WTC11 (cell line): ENCODE results near the gene DCTN2. TPM values are rescaled to one million over a fixed set of nuclear protein-coding genes. Genes with fewer than 3 reads are reported as not detected.

Source experiments
- ATAC-seq: fragments of 200-7000 bp; cut with Tn5 transposase; 2 replicates; pipeline ENCODE4 v1.10.0; 2021; ENCODE audit warnings: mild to moderate bottlenecking, moderate library complexity
- CTCF ChIA-PET: fragments of 300-600 bp; sonication (Branson Sonifier 250); formaldehyde crosslinking; loops from one replicate; lab custom pipeline; 2021; ENCODE audit warnings: antibody characterized with exemption; lab: Charles Lee
- POLR2A ChIA-PET: fragments of 350-600 bp; sonication (Branson Sonifier 250); formaldehyde crosslinking; loops from one replicate; lab custom pipeline; 2021; ENCODE audit warnings: antibody characterized with exemption; lab: Charles Lee
- DNase-seq: peaks from one replicate; pipeline ENCODE4 v3.0.0; 2021; ENCODE audit warnings: low spot score
- H3K27ac Mint-ChIP-seq: 2 replicates; pipeline ENCODE4 v1.8.0; 2021; ENCODE audit warnings: mixed read lengths
- H3K27me3 Mint-ChIP-seq: 2 replicates; pipeline ENCODE4 v1.8.0; 2021; ENCODE audit warnings: low read depth, mild to moderate bottlenecking, moderate library complexity, mixed read lengths
- H3K36me3 Mint-ChIP-seq: 2 replicates; pipeline ENCODE4 v1.8.0; 2021; ENCODE audit warnings: mixed read lengths
- H3K4me1 Mint-ChIP-seq: 2 replicates; pipeline ENCODE4 v1.8.0; 2022; ENCODE audit warnings: mixed read lengths
- H3K4me3 Mint-ChIP-seq: 2 replicates; pipeline ENCODE4 v1.8.0; 2021; ENCODE audit warnings: mild to moderate bottlenecking, moderate library complexity, mixed read lengths
- H3K9me3 Mint-ChIP-seq: 2 replicates; pipeline ENCODE4 v1.8.0; 2021; ENCODE audit warnings: mixed read lengths
- GABPB1 ChIP-seq: sonication (generic); formaldehyde crosslinking; IDR thresholded peaks from 2 replicates; pipeline ENCODE4 v1.8.1; 2023; ENCODE audit warnings: mild to moderate bottlenecking, missing genetic modification reagents
- SP1 ChIP-seq: sonication (generic); formaldehyde crosslinking; conservative IDR thresholded peaks from 2 replicates; pipeline ENCODE4 v1.8.1; 2022; ENCODE audit warnings: missing genetic modification reagents
- TP53 ChIP-seq: sonication (generic); formaldehyde crosslinking; IDR thresholded peaks from 2 replicates; pipeline ENCODE4 v1.8.1; 2023; ENCODE audit warnings: mild to moderate bottlenecking, missing genetic modification reagents
- ZNF121 ChIP-seq: sonication (generic); formaldehyde crosslinking; IDR thresholded peaks from 2 replicates; pipeline ENCODE4 v1.8.0; 2023; ENCODE audit warnings: missing genetic modification reagents
- ZNF396 ChIP-seq: fragments of 250-450 bp; sonication (Bioruptor Pico); IDR thresholded peaks from 2 replicates; pipeline ENCODE4 v1.8.0; 2021; ENCODE audit warnings: mild to moderate bottlenecking, moderate library complexity, borderline replicate concordance
- ZNF671 ChIP-seq: fragments of 250-450 bp; sonication (Bioruptor Pico); IDR thresholded peaks from 2 replicates; pipeline ENCODE4 v1.8.0; 2021; ENCODE audit warnings: mild to moderate bottlenecking
- total RNA-seq: library from RNA; stranded (reverse); gene quantifications from 3 replicates; pipeline ENCODE4 v1.2.3, GENCODE V29; 2021
- TF ChIP-seq, protein P1 (sequence below): sonication (generic); formaldehyde crosslinking; IDR thresholded peaks from 2 replicates; pipeline ENCODE4 v1.8.1; 2022; ENCODE audit warnings: low read depth, mild to moderate bottlenecking, moderate library complexity, missing genetic modification reagents, borderline replicate concordance
- TF ChIP-seq, protein P2 (sequence below): sonication (generic); formaldehyde crosslinking; IDR thresholded peaks from 2 replicates; pipeline ENCODE4 v1.8.0; 2022; ENCODE audit warnings: missing genetic modification reagents
- TF ChIP-seq, protein P3 (sequence below): sonication (generic); formaldehyde crosslinking; IDR thresholded peaks from 2 replicates; pipeline ENCODE4 v1.8.1; 2023; ENCODE audit warnings: mild to moderate bottlenecking, missing genetic modification reagents, moderate library complexity
- TF ChIP-seq, protein P4 (sequence below): sonication (generic); formaldehyde crosslinking; IDR thresholded peaks from 2 replicates; pipeline ENCODE4 v1.8.1; 2023; ENCODE audit warnings: mild to moderate bottlenecking, missing genetic modification reagents
- TF ChIP-seq, protein P5 (sequence below): sonication (generic); formaldehyde crosslinking; IDR thresholded peaks from 2 replicates; pipeline ENCODE4 v1.8.1; 2022; ENCODE audit warnings: mild to moderate bottlenecking, missing genetic modification reagents, moderate library complexity, borderline replicate concordance
- TF ChIP-seq, protein P6 (sequence below): sonication (generic); formaldehyde crosslinking; IDR thresholded peaks from 2 replicates; pipeline ENCODE4 v1.8.1; 2022; ENCODE audit warnings: low read depth, missing genetic modification reagents, borderline replicate concordance
- TF ChIP-seq, protein P7 (sequence below): sonication (generic); formaldehyde crosslinking; IDR thresholded peaks from 2 replicates; pipeline ENCODE4 v1.8.0; 2022; ENCODE audit warnings: mild to moderate bottlenecking, missing genetic modification reagents

DCTN2 gene
- total RNA-seq, 1 experiment from 2014 or later = 93.5 TPM

DNA sequence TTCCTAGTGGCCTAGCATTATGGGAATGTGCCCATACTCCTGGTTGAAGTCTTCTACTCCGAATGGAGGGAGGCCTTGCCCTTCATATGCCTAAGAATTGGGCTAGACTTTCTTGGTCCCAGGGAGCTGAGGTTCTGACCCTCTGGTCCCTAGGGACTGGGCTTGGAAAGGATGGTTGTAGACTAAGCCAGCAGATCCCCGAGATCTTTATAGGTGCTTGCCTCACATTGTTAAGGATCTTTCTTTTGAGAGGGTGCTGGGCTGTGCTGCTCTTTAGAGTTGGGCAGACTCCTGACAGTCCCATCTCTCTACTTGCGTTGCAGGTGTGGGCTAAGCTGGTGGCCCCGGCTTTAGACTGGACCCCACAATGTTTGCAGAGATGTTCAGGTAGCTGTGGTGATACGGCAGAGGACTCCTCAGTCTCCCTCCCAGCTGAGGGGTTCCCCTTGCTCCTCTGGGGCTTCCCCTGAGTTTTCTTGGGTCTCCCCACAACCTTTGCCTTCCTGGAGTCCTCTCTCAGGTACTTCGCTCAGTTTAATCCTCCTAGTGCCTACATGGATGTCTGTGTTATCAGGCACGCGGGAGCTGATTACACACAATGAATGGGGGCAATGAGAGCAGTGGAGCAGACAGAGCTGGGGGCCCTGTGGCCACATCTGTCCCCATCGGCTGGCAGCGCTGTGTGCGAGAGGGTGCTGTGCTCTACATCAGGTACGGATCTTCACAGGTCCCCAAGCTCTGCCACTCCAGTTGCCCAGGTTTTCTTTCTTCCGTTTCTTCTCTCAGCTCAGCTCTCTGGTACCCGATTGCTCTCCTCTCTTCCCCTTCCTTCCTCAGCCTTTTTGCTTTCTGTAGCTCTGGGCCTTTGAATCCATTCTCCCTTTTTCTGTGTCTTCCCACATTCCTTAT lies 23.0 kb downstream of the DCTN2 start:
- H3K36me3 Mint-ChIP-seq = peaks cover 8% of the 10 kb centered on the region
- no peaks in the 10 kb centered on the region for H3K9me3 Mint-ChIP-seq
- no peak for DNase-seq
- peaks cover 3% of the 10 kb centered on the region; the same call in 1 of the 2 replicates for H3K27me3 Mint-ChIP-seq
- H3K4me1 Mint-ChIP-seq = peaks cover 35% of the 10 kb centered on the region
- H3K4me3 Mint-ChIP-seq = peak overlapping the region; percentile 90
- H3K27ac Mint-ChIP-seq = peak overlapping the region; percentile 93
- TF ChIP-seq, protein P1, sequence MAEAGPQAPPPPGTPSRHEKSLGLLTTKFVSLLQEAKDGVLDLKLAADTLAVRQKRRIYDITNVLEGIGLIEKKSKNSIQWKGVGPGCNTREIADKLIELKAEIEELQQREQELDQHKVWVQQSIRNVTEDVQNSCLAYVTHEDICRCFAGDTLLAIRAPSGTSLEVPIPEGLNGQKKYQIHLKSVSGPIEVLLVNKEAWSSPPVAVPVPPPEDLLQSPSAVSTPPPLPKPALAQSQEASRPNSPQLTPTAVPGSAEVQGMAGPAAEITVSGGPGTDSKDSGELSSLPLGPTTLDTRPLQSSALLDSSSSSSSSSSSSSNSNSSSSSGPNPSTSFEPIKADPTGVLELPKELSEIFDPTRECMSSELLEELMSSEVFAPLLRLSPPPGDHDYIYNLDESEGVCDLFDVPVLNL (CRISPR knock-in tag) = no peak
- TF ChIP-seq ZNF671 (CRISPR knock-in tag) = no peak
- CTCF ChIA-PET = interaction anchor here (0.7 to 2.3 kb wide), 6 partner anchors 23 to 281 kb away, joined by 3 to 8 read pairs (median 6); partner anchors contain the start of genes DCTN2 and GLI1
- POLR2A ChIA-PET = interaction anchor here (0.6 to 1.0 kb wide), 2 partner anchors 90 to 995 kb away, joined by 3 read pairs; no protein-coding TSS in a partner anchor
- ATAC-seq = no peak

DNA sequence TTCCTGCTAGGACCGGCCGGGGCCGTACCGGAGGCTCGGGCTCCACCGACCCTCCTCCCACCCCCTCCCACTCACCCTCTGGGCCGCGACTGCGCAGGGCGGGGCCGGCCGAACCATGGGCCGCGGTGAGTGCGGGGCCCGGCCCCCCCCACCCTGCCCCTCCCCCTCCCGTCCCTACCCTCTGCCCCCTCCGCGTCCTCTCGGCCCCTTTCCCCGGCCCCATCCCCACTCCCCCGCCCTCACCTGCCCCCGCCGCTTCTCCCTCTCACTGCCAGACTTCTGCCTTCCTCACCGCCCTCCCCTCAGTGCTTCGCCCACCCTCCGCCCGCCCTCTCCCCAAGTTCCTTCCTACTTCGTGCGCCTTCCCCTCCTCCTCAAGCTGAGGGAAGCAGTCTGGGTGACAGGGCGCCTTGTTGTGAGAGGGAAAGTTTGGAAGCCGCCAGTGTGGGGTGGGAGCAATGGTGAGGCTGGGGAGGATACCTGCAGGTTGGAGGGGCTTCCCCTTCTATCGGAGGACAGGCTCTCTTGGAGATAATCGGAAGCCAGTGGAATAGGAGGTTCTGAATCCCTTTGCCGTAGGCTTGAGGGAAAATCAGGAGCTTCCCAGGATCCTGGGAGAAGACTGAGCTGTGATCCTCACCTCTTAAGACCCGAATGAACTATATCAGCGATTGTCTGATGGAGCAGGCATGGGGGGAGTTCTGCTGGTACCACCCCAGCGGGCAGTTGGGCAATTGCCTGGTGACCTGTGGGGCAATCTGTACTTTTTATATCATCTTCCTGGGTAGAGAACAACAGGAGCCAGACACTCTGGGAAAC lies 23.9 kb downstream of the DCTN2 start:
- ChIA-PET CTCF (interaction anchor here (0.9 to 2.3 kb wide), 4 partner anchors 60 to 213 kb away, joined by 3 to 8 read pairs (median 4); partner anchors contain the start of gene GLI1), POLR2A (interaction anchor here (1.0 kb wide), 1 partner anchor 91 kb away, joined by 3 read pairs; no protein-coding TSS in a partner anchor)
- H3K27ac Mint-ChIP-seq = peak overlapping the region; percentile 93
- peaks cover 42% of the 10 kb centered on the region for H3K4me1 Mint-ChIP-seq
- no peaks in the 10 kb centered on the region for H3K9me3 Mint-ChIP-seq
- peaks cover 3% of the 10 kb centered on the region; the same call in 1 of the 2 replicates for H3K27me3 Mint-ChIP-seq
- peak overlapping the region; percentile 90 for H3K4me3 Mint-ChIP-seq
- ATAC-seq = peak; percentile 0; the same call in 1 of the 2 replicates
- peak; percentile 72 for DNase-seq
- H3K36me3 Mint-ChIP-seq = peaks cover 10% of the 10 kb centered on the region
- no peak for TF ChIP-seq TP53 (CRISPR knock-in tag)
- TF ChIP-seq, protein P2, sequence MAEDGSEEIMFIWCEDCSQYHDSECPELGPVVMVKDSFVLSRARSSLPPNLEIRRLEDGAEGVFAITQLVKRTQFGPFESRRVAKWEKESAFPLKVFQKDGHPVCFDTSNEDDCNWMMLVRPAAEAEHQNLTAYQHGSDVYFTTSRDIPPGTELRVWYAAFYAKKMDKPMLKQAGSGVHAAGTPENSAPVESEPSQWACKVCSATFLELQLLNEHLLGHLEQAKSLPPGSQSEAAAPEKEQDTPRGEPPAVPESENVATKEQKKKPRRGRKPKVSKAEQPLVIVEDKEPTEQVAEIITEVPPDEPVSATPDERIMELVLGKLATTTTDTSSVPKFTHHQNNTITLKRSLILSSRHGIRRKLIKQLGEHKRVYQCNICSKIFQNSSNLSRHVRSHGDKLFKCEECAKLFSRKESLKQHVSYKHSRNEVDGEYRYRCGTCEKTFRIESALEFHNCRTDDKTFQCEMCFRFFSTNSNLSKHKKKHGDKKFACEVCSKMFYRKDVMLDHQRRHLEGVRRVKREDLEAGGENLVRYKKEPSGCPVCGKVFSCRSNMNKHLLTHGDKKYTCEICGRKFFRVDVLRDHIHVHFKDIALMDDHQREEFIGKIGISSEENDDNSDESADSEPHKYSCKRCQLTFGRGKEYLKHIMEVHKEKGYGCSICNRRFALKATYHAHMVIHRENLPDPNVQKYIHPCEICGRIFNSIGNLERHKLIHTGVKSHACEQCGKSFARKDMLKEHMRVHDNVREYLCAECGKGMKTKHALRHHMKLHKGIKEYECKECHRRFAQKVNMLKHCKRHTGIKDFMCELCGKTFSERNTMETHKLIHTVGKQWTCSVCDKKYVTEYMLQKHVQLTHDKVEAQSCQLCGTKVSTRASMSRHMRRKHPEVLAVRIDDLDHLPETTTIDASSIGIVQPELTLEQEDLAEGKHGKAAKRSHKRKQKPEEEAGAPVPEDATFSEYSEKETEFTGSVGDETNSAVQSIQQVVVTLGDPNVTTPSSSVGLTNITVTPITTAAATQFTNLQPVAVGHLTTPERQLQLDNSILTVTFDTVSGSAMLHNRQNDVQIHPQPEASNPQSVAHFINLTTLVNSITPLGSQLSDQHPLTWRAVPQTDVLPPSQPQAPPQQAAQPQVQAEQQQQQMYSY = peak; percentile 43; the same call in 1 of the 2 replicates
- TF ChIP-seq, protein P3, sequence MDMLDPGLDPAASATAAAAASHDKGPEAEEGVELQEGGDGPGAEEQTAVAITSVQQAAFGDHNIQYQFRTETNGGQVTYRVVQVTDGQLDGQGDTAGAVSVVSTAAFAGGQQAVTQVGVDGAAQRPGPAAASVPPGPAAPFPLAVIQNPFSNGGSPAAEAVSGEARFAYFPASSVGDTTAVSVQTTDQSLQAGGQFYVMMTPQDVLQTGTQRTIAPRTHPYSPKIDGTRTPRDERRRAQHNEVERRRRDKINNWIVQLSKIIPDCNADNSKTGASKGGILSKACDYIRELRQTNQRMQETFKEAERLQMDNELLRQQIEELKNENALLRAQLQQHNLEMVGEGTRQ (CRISPR knock-in tag) = no peak
- TF ChIP-seq, all 79 proteins: peak for 1

DNA sequence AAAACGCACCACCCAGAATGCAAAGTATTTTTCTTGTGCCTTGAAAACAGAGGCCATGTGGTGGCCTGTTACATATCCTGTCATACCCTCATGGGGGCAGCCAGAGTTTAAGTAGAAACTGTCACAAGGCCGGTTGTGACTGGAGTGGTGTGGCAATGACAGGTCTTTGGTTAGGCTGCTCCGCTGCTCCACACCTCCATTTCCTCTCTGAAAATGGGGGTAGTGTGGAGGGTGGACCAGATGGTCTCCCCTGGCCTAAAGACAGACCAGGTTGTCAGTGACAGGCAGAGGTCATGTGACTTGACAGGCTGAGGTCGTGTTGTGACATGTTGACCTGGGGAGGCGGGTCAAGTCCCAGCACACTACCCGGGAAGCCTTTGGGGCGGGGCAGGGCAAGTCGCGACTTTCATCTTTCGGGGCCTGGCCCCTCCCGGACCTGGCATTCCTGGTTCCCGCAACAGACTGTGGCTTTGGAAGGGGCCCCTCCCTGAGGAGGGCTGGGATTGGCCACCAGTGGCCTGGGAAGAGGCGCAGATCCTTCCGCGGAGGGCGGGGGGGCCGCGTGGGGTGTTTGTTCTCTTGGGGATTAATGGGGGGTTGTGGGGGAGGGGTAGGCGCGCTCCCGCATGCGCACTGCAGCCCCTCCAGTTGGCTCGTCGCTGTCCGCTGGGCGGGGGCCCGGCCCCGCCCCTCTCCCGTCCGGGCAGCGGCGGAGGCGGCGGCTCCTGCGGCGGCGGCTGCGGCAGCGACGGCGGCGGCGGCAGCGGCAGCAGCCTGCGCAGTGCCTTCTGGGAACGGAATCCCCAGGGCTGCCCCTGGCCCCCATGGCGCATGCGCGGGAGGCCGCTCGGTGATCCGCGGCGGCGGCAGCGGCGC lies 24.7 kb downstream of the DCTN2 start, which contains the start of gene MBD6:
MBD6 (plus strand) TSS at position 814 of the 876 bp plus-strand sequence. CDS start 1,480 bp downstream, outside the sequence.
- peak within 1 kb of the TSS; percentile 96 for H3K4me3 Mint-ChIP-seq
- H3K4me1 Mint-ChIP-seq = peaks cover 42% of the 10 kb centered on the region
- POLR2A ChIA-PET = no interaction called here
- DNase-seq (peak; percentile 85), ATAC-seq (peak; percentile 7)
- CTCF ChIA-PET = no interaction called here
- H3K27ac Mint-ChIP-seq = peak within 1 kb of the TSS; percentile 93
- H3K36me3 Mint-ChIP-seq = peaks cover 17% of the 10 kb centered on the region
- no peaks in the 10 kb centered on the region for H3K9me3 Mint-ChIP-seq
- peaks cover 3% of the 10 kb centered on the region; the same call in 1 of the 2 replicates for H3K27me3 Mint-ChIP-seq
- TF ChIP-seq SP1 (CRISPR knock-in tag) (peak; percentile 33; the same call in 1 of the 2 replicates), ZNF121 (no peak), ZNF396 (no peak), GABPB1 (peak; percentile 88)
- TF ChIP-seq, protein P4, sequence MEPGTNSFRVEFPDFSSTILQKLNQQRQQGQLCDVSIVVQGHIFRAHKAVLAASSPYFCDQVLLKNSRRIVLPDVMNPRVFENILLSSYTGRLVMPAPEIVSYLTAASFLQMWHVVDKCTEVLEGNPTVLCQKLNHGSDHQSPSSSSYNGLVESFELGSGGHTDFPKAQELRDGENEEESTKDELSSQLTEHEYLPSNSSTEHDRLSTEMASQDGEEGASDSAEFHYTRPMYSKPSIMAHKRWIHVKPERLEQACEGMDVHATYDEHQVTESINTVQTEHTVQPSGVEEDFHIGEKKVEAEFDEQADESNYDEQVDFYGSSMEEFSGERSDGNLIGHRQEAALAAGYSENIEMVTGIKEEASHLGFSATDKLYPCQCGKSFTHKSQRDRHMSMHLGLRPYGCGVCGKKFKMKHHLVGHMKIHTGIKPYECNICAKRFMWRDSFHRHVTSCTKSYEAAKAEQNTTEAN = no peak
- TF ChIP-seq, protein P5, sequence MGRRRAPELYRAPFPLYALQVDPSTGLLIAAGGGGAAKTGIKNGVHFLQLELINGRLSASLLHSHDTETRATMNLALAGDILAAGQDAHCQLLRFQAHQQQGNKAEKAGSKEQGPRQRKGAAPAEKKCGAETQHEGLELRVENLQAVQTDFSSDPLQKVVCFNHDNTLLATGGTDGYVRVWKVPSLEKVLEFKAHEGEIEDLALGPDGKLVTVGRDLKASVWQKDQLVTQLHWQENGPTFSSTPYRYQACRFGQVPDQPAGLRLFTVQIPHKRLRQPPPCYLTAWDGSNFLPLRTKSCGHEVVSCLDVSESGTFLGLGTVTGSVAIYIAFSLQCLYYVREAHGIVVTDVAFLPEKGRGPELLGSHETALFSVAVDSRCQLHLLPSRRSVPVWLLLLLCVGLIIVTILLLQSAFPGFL (CRISPR knock-in tag) = no peak
- TF ChIP-seq, protein P6, sequence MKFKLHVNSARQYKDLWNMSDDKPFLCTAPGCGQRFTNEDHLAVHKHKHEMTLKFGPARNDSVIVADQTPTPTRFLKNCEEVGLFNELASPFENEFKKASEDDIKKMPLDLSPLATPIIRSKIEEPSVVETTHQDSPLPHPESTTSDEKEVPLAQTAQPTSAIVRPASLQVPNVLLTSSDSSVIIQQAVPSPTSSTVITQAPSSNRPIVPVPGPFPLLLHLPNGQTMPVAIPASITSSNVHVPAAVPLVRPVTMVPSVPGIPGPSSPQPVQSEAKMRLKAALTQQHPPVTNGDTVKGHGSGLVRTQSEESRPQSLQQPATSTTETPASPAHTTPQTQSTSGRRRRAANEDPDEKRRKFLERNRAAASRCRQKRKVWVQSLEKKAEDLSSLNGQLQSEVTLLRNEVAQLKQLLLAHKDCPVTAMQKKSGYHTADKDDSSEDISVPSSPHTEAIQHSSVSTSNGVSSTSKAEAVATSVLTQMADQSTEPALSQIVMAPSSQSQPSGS (CRISPR knock-in tag) = no peak
- TF ChIP-seq, protein P7, sequence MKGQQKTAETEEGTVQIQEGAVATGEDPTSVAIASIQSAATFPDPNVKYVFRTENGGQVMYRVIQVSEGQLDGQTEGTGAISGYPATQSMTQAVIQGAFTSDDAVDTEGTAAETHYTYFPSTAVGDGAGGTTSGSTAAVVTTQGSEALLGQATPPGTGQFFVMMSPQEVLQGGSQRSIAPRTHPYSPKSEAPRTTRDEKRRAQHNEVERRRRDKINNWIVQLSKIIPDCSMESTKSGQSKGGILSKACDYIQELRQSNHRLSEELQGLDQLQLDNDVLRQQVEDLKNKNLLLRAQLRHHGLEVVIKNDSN (CRISPR knock-in tag) = peak; percentile 92
